HL-60 (cell line): ENCODE results near the gene COL7A1.

Source experiments
- CTCF ChIP-seq: IDR thresholded peaks from one replicate; pipeline ENCODE4 v1.5.1; 2011; ENCODE audit warnings: low read length, control low read depth, inconsistent platforms; ENCODE audit not compliant: insufficient read depth
- GABPA ChIP-seq: IDR thresholded peaks from 2 replicates; pipeline ENCODE4 v1.6.1; 2012; ENCODE audit warnings: low read depth
- POLR2AphosphoS5 ChIP-seq: IDR thresholded peaks from 2 replicates; pipeline ENCODE4 v1.6.1; 2012; ENCODE audit warnings: low read depth
- REST ChIP-seq: IDR thresholded peaks from 2 replicates; pipeline ENCODE4 v1.6.1; 2012; ENCODE audit warnings: low read depth; ENCODE audit not compliant: insufficient replicate concordance
- SPI1 ChIP-seq: IDR thresholded peaks from 2 replicates; pipeline ENCODE4 v1.6.1; 2012; ENCODE audit warnings: low read depth, mild to moderate bottlenecking, borderline replicate concordance

- TF ChIP-seq POLR2AphosphoS5 (no peak), CTCF (no peak), REST (no peak), GABPA (no peak), SPI1 (no peak)
These were observed 21.1 kb downstream of the COL7A1 start for GRCh38 chr3:48573973-48574585.
